HCT116 (cell line): ENCODE data around the gene ZNF264.

ENCODE experiments used
- CTCF ChIP-seq, 3 experiments: fragments of 200-600 bp in 1 of 3; sonication (generic) in 1 of 3; IDR thresholded peaks in 2 of 3; conservative IDR thresholded peaks in 1 of 3; 2 replicates each; pipeline ENCODE4 v1.5.1; 2012 to 2017; ENCODE audit warnings: low read depth in 2 of 3, low read length in 2 of 3, antibody characterized with exemption in 1 of 3, borderline replicate concordance in 1 of 3, control low read depth in 1 of 3, mild to moderate bottlenecking in 1 of 3, mixed read lengths in 1 of 3, mixed run types in 1 of 3, moderate library complexity in 1 of 3; ENCODE audit not compliant: insufficient read depth in 1 of 3
- ELF1 ChIP-seq: IDR thresholded peaks from 2 replicates; pipeline ENCODE4 v1.6.1; 2012; ENCODE audit warnings: low read depth, borderline replicate concordance
- EZH2 ChIP-seq: fragments of 200-600 bp; sonication (generic); IDR thresholded peaks from 2 replicates; pipeline ENCODE4 v1.6.1; 2017; ENCODE audit warnings: antibody characterized with exemption, mixed run types
- MAX ChIP-seq: IDR thresholded peaks from 2 replicates; pipeline ENCODE4 v1.6.1; 2012
- POLR2A ChIP-seq: IDR thresholded peaks from 2 replicates; pipeline ENCODE4 v1.7.0; 2011; ENCODE audit warnings: borderline replicate concordance; ENCODE audit not compliant: insufficient read depth, insufficient read length; ENCODE audit errors: extremely low read depth
- POLR2AphosphoS5 ChIP-seq: IDR thresholded peaks from 2 replicates; pipeline ENCODE4 v1.6.1; 2011; ENCODE audit warnings: mild to moderate bottlenecking, low read depth, low read length, moderate library complexity
- RAD21 ChIP-seq: IDR thresholded peaks from 2 replicates; pipeline ENCODE4 v1.6.1; 2012; ENCODE audit warnings: low read depth, mild to moderate bottlenecking
- SRF ChIP-seq: IDR thresholded peaks from 2 replicates; pipeline ENCODE4 v1.6.1; 2012; ENCODE audit warnings: low read depth
- TCF7L2 ChIP-seq: IDR thresholded peaks from 2 replicates; pipeline ENCODE4 v1.7.0; 2011; ENCODE audit warnings: borderline replicate concordance, inconsistent platforms; ENCODE audit not compliant: insufficient read depth, insufficient read length; ENCODE audit errors: extremely low read depth
- YY1 ChIP-seq: IDR thresholded peaks from 2 replicates; pipeline ENCODE4 v1.6.1; 2011; ENCODE audit warnings: low read length, low read depth, moderate library complexity, mild to moderate bottlenecking; ENCODE audit not compliant: insufficient replicate concordance; ENCODE audit errors: extremely low read depth
- ZBTB33 ChIP-seq: IDR thresholded peaks from 2 replicates; pipeline ENCODE4 v1.6.1; 2011; ENCODE audit warnings: mild to moderate bottlenecking, low read length, moderate library complexity; ENCODE audit not compliant: insufficient replicate concordance; ENCODE audit errors: extremely low read depth
- ZFX ChIP-seq: fragments of 450-650 bp; IDR thresholded peaks from 2 replicates; pipeline ENCODE4 v1.6.1; 2017
- ZNF274 ChIP-seq: fragments of 200-500 bp; sonication (Bioruptor generic); IDR thresholded peaks from 2 replicates; pipeline ENCODE4 v1.6.1; 2014; ENCODE audit warnings: mild to moderate bottlenecking, low read depth, low read length, inconsistent platforms

DNA sequence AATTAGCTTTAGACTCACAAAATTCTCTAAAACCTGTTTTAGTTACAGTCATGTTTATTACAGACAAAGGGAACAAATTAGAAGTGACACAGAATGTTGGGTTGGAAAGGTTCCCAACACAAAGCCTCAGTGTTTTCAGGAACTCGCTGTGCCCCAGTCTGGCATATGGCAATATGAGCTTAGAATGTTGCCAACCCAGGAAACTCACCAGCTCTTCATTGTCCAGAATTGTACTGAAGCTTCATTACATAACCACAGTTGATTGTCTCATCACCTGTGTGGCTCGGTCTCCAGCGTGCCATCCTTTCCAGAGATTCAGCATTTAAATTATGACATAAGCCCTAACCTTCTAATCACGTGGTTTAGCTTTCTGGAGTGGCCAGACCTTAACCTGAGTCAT lies 19.1 kb downstream of the ZNF264 start:
- TF ChIP-seq SRF (no peak), ZNF274 (no peak), POLR2A (no peak), CTCF (IDR thresholded peaks at IDR 0.05 in 2 of 3, conservative IDR thresholded peaks at IDR 0.05 in 1 of 3; ENCODE audit: borderline replicate concordance in 1 of 3, insufficient read depth in 1 of 3, low read depth in 2 of 3, low read length in 2 of 3) (no peak), RAD21 (no peak), YY1 (no peak), MAX (no peak), EZH2 (no peak), ELF1 (no peak), POLR2AphosphoS5 (no peak), ZBTB33 (no peak), TCF7L2 (no peak), ZFX (no peak)
